ENCODE measurements around the gene KIF26B.

Gene KIF26B

GRCh38 chr1:245378311-245378722, 223.5 kb downstream of the KIF26B start:
- no peak for TF ChIP-seq CTCF (IDR thresholded peaks at IDR 0.05)

- TF ChIP-seq CTCF (IDR thresholded peaks at IDR 0.05): no peak
Observed at GRCh38 chr1:245378745-245379144, 224.0 kb downstream of the KIF26B start.

DNA sequence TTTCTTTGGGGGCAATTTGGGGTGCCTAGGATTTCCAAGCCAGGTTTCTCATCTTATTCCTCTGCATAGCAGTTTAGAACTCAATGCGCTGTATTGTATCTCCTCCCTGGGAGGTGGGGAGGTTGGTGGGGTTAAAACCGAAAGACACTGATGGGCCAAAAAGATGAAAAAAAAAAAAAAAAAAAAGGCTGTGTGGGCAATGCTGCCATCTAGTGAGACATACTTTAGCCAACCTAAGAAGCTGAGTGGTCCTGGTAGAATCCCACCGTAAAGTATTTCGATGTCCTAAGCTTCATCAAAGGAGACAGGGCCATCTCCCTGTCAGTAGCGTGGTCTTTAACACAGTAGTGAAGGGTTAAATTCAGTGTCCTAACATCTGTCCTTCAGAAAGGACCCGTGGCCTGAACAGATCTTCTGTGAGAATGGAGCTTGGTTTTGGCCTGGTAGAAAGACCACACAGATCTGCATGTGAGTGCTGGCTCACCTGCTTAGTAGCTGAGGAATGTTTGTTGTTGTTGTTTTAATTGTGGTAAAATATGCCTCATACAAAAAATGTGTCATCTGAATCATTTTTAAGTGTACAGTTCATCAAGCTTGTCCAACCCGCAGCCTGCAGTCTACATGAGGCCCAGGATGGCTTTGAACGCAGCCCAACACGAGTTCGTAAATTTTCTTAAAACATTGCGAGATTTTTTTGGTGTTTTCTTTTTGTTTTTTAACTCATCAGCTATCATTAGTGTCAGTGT, 226.2 kb downstream of the KIF26B start:
- TF ChIP-seq CTCF (IDR thresholded peaks at IDR 0.05): no peak

DNA sequence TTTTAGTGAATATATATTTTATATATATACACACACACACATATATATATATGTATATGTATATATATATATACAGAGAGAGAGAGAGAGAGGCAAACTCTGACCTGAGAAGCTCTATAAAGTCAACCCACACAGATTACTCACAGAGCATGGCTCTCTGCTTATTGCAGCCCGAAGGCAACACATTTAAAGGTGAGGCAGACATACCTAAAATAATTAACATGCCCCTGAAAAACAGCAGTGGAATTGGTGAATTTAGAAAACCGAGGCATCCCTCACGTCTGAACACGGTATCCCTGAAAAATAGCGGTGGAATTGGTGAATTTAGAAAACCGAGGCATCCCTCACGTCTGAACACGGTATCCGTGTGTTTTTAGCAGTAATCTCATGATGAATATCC, 228.2 kb downstream of the KIF26B start:
- no peak for TF ChIP-seq CTCF (IDR thresholded peaks at IDR 0.05)

DNA sequence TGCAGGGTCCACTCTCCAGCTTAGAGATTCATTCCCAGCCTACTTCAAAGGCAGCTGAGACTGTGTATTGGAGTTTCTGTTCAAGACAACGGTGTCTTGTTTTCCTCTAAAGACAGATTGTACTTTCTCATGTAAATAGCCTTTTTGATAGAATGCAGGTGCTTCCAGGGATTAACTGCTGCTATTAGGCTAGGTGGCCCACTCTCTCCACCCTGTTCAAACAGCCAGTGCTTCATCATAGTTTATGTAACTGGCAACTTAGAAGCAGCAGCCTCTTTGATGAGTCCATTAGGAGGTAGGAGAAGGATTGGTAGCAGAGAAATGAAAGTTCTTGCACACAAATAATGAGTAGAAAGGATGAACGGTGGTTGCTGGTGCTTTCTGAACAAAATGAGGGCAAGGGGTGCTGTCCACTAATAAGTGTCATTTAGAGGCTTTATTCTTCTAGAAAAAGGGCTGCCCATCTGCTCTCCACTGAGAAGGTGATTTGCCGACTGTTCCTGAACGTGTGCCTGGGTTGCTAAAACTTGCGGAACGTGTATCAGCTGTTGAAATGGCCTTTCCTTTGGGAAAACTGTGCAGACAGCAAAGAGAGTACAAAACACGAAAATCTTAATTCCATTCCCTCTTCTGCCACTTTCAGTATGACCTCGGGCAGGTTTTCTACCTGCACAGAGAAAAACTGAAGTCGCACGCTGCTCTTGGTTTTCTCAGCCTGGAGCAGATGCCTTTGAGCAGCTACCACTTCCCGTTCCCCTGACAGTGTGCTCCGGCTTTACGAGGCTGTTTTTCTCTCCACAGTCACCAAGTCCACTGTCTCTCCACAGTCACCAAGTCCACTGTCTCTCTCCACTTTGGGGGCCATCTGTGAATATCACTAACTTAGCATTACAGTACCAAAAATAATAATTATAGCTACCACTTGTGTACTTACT, 228.9 kb downstream of the KIF26B start:
- no peak for TF ChIP-seq CTCF (IDR thresholded peaks at IDR 0.05)

- TF ChIP-seq CTCF (IDR thresholded peaks at IDR 0.05): no peak
Observed at GRCh38 chr1:245386297-245386971, 231.6 kb downstream of the KIF26B start.

GRCh38 chr1:245388687-245389086, 233.9 kb downstream of the KIF26B start:
- TF ChIP-seq CTCF (IDR thresholded peaks at IDR 0.05): no peak
